ENCODE data around the gene RYR2.

The RYR2 gene

DNA sequence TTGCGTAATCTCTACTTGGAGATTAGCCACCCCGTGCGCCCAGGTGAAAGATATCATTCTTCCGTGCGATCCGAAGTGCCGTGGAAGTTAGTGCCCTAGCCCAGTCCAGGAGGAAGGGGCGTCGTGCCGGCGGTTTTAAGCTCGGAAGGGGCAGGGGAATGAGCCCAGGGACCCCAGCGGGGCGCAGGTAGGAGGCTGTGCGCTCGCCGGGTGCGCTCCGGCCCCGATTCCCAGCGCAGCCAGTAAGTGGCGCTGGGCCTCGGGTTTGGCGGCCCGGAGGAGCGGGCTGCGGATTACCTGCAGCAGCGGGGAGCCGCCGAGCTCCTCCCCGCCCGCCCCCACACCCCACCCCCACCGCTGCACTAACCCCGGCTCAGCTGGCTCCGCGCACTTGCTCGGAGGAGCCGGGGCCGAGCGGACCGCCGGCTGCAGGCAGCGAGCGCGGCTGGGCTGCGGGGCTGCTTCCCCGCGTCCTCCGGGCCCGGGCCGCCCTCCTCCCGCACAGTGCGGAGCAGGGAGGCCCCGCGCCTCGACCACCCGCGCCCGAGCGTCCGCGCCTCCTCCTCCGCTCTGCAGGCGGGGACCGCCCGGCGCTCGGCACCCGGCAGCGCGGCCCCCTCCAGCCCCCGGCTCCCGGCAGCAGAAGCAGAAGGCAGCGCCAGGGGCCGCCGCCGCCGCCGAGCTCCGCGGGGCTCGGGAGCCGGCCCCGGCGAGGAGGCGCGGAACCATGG lies at the start of gene RYR2:
Gene RYR2 (plus strand): TSS at position 390 of the 731 bp plus-strand sequence. CDS start 338 bp downstream, at position 728.
- peak; percentile 24 for DNase-seq

DNA sequence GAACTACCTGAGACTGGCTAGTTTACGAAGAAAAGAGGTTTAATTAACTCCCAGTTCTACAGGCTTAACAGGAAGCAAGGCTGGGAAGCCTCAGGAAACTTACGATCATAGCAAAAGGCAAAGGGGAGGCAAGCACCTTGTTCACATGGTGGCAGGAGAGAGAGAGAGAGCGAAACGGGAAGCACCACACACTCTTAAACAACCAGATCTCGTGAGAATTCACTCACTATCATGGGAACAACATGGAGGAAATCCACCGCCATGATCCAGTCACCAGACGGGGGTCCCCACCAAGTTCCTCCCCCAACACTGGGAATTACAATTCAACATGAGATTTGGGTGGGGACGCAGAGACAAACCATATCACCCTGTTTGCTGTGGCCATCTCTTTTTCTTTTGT lies 49.5 kb upstream of the RYR2 start:
- no peak for DNase-seq

DNA sequence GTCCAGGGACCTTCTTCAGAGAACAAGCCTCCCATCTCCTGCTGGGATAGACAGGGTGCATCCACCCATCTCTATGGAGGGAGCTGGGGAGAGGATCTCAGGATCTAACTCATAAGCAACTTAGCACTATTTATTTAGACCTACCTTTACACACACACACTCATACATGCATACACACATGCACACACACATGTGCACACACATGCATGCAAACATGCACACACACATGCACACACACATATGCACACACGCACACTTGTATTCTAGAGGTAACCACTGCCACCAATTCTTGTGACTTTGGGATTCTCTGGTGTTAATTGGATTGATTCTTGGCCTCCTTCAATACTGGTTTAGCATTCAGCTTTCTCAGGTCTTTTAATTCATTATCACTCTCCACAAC lies 47.5 kb upstream of the RYR2 start:
- no peak for DNase-seq

DNA sequence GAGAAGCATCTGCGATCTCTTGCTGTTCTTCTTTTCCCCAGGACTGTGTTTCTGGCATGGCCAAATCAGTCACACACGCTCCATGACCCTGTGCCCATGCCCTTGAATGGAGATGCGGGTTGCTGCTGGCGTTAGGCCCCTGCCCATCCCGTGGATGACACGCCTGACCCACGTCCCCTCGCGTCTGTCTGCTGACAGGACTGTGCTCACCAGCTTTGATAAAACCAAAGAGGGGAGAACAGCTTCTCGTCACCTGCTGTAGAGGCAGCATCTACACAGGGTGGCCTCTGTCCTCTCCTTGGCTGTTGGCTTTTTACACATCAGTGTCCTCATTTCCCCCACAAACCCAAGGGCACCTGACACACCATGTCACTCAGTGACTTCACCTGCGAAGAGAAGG lies 44.6 kb upstream of the RYR2 start:
- no peak for DNase-seq

DNA sequence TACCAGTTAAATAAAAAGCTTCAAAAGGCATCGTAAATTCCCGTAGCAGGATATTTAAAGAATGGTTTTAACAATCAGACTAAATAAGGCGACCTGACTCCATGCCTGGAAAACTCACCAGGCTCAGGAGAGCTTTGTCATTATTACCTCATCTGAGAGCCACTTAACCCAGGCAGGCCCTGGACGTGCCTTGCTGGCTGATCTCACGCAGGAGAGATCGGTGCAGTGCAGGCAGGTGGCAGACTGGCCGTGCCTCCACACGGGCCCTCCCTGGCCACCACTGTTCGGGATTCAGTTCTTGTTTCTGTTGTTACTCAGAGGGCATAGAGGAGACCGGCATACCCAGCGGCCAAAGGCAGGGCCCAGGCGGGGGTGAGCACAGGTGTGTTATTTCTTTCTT lies 44.1 kb upstream of the RYR2 start:
- DNase-seq: peak; percentile 62

DNA sequence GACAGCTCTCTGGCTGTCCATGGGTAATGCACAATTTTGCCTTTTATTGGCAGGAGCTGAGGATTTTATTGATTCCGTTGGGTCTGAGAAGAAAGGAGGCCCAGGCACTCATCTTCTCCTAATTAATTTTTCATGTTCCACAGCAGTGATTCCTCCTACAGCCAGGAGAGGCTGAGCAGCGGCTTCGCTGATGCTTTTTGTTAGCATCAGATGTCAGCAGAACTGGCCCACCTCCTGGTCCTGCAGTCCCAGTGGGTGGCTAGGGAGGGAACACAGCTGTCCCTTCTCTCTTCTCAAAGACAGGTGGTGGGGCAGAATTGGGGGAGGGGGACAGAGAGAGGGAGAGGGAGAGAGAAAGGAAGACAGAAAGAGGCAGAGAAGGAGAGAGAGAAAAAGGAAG lies 43.4 kb upstream of the RYR2 start:
- DNase-seq: no peak

DNA sequence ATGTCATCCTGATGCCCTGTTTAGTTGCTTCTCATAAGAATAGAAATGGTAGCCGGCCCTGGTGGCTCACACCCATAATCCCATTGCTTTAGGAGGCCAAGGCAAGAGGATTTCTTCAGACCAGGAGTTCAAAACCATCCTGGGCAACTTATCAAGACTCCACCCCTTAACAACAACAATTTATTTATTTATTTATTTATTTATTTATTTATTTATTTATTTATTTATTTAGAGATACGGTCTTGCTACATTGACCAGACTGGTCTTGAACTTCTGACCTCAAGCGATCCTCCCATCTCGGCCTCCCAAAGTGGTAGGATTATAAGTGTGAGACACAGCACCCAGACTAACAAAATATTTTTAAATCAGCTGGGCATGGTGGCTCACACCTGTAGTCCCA lies 41.8 kb upstream of the RYR2 start:
- no peak for DNase-seq

DNA sequence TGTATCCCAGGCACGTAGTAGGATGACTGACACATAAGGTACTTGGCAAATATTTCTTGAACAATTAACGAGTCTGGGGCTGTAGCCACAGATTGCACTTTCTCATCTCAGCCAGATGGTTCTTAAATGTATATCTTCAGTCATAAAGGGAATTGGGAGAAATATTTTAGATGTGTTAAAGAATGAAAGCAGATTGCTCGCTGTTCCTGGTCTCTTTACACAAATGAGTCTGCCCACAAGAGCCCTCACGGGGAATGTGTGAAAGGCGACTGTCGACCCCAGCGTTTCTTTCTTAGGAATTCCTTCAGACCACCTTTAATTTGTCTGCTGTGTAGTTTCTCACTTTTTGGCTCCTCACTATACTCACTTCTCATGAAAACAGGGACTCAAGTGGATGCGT lies 38.5 kb upstream of the RYR2 start:
- DNase-seq: no peak

DNA sequence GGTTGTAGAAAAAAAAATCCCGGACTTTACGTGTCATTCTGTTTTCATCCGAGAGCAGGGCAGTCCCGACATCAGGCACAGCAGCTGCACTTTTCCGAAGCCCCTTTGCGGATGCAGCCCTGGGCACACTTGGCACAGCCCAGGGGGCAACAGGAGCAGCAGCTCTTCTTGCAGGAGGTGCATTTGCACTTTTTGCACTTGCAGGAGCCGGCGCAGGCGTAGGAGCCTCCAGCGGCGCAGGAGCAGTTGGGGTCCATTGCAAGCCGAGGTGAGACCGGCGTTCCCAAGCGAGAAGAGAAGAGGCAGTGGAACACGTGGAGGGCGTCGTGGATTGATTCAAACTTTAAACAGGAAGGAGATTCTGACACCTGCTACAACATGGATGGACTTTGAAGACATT lies 37.9 kb upstream of the RYR2 start, which contains the start of gene MT1HL1:
Gene MT1HL1 (minus strand): TSS at position 326 of the 400 bp plus-strand sequence. CDS start 69 bp downstream, at position 257.
- DNase-seq: no peak

DNA sequence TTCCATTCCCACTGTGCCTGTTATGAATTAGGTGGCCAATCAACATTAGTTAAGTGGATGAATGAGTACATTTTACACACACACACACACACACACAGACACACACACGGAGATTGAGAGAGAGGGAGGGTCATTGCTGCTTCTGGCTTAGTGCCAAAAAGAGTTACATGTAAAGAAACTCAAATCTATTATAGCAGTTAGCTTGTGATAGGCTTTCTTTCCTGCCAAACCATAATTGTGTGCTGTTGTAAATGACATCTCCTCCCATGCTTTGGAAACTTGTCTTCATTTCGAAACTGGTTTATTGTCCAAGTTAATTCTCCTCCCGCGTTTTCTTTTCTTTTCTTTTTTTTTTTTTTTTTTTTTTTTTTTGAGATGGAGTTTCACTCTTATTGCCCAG lies 36.3 kb upstream of the RYR2 start:
- DNase-seq: no peak

DNA sequence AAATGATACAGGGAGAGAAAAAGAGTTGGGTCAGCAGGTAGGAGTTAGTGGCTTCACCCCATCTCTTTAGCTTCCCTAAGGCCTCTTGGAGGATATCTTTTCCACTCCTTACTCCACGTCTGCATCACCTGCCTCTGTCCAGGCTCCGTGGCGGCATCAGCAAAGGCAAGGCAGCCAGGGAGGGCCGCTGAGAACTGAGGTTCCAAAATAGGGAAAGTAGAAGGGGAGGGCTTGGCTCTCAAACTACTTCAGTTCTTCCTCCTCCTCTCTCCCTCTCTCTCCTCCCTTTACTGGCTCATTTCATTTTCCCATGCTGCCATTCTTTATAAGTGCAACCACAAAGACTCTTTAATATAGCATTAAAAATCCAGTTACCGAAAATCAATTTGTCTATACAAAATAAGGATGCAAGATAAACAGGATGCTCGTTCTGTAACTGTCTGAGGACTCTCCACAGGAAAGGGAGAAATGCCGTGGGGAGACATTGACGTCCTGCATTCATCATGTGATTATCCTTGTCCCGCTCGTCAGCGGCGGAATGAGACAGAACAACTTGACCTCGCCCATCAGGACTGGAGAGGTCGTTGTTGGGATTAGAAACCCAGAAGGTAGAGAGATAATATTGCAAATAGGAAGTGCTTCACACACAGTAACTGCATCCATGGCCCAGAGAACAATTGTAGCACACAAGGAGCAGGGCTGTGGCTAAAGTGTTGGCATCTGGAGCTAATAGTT lies 34.7 kb upstream of the RYR2 start:
- DNase-seq: no peak

DNA sequence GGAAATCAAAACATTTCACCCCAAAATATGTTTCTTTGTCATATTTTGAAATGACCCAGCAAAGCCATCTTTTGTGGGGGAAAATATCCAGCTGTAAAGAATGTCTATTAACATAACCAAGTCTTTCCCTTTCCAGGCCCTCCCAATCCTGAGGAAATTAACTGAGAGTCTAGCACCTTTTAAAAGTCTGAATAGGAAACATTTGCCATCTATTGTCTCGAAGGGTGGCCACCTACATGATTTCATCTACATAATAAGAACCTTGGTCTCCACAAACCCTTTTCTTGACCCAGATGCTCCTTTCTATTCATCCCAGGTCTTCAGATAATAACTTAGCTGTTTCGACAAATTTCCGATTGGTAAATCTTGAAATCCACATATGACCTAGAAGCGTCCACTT lies 32.4 kb upstream of the RYR2 start:
- no peak for DNase-seq

DNA sequence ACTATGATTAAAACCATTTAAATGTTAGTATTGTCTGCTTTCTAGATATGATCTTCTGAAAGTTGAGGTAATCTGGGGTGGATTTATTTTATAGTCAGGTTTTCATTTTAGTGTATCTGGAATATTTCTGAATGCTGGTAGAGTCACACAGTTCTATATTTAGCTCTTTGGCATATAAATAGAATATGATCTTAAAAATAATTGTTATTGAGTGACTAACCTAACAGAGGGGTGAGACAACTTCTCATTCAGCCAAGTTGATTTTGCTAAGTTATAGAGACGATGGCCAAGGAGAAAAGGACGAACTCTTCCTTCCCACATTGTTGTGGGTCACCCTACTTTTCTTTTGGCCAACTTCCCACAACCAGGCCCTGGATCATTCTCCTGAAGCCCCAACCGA lies 30.6 kb upstream of the RYR2 start:
- no peak for DNase-seq

DNA sequence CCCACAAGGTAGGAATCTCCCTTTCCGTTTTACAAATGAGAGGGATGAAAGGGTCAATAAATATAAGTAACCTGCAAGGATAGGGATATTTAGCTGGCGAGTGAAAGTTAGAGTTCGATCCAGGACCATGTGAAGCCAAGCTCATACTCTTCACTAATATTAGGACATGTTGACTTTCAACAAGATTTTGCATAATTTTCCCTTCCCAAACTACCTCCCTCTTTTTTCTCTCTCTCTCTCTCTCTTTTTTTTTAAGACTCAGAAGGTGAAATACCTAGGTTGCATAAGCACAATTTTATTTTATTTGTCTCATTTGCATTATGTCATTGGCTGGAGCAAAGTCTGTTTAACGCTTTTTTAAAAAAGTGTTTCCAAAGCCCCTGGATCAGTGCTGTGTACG lies 29.6 kb upstream of the RYR2 start:
- no peak for DNase-seq

DNA sequence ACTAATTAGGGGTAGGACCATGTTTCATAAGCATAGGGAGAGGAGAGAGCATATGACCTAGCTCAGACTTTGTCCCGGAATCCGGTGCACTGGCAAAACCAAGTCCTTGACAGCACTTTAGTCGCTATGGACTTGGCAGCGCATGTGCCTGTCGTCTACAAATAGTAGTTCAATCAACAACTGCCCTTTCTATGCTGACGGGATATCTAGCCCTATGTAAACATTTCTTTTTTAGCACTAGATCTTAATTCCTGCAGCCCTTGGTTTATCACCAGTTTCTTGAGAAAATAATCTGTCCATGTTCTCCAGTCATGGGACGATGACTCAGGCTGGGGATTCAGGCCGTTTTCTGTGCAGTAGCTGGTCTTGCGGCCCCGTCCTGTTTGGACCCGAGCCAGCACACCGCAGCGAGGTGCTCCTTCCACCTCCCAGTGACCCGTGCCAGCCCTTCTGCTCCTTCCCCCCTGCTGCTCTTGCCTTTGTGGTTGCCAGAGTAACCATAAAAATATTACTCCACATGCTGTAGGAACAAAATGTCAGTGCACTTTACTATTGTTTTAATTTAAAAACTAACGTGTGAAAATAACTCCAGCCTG lies 29.1 kb upstream of the RYR2 start:
- no peak for DNase-seq

DNA sequence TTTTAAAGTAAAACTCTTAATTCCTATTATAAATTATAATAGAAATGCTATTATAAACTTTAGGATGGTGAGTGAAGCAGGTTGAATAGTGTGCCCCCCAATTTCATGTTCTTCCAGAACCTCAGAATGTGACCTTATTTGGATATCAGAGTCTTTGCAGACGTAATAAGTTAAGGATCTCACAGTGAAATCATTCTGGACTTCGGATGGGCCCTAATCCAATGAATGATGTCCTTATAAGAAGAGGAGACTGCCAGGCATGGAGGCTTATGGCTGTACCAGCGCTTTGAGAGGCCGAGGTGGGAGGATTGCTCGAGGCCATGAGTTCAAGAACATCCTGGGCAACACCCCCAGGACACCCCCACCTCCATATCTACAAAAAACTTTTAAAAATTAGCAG lies 28.4 kb upstream of the RYR2 start:
- no peak for DNase-seq

DNA sequence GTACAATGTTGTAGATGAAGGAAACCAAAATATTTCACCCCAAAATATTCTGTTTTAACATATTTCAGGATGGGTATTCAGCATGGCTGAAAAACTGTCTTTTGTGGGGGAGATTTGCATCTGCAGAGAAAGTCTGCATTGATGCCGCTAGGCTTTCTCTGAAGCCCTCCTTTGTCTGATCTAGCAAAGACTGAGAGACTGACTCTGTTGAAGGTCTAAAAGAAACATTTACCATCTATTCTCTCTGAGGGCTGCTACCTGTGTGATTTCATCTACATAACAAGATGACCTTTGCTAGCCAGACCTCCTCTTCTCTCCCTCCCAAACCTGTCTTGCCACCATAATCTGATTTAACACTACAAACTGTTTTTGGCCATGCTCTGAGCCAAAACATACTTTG lies 25.4 kb upstream of the RYR2 start:
- no peak for DNase-seq

DNA sequence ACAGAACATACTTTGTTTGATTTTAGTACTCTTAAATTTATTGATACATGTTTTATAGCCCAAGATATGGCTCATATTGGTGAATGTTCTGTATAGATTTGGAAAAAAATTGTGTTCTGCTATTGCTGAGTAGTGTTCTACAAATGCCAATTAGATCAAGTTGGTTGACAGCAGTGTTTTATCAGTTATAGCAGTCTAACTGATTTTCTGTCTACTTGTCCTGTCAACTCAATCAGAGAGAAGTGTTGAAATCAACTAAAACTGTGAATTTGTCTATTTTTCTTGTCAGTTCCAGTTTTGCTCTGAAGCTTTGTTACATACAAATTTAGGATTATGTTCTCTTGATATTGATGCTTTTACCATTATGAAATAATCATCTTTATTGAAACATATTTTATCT lies 23.1 kb upstream of the RYR2 start:
- DNase-seq: no peak

DNA sequence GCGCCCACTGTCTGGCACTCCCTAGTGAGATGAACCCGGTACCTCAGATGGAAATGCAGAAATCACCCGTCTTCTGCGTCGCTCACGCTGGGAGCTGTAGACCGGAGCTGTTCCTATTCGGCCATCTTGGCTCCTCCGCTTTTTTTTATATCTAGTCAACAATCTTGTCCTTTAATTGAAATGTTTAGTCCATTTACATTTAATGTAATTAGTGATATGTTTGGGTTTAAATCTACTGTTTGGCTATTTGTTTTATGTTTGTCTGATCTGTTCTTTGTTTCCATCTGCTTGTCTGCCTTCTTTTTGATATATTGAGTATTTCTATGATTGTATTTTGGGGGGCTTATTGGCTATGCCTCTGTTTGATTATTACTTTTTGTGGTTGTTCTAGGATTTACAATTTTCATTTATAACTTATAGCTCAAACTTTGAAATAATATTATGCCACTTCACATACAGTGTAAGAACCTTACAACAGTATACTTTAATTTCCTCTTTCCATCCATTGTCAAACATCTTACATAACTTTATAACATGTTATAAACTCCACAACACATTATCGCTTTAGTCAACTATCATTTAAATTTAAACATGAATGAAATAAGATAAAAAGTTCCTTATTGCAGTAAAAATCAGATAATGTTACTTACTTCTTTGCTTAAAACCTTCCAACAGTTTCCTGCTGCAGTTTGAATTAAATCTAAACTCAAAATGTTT lies 16.5 kb upstream of the RYR2 start:
- DNase-seq: no peak

DNA sequence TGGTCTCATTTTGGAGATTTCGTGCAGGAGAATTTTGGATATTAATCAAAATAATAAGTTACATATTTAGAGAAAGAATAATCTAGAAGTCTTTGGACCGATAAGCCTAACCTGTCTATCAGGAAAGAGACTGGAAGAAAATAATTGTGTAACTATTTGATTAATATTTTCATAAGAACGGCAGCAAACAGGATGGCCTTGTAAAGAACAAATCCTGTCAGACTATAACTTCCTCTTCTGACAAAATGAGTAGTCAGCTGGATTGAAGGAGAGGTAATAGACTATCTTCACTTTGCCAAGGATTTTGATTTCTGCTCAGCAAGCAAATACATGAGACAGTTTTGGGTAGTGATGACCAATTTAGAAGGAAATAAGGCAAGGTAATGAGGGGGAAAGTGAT lies 12.7 kb upstream of the RYR2 start:
- no peak for DNase-seq

DNA sequence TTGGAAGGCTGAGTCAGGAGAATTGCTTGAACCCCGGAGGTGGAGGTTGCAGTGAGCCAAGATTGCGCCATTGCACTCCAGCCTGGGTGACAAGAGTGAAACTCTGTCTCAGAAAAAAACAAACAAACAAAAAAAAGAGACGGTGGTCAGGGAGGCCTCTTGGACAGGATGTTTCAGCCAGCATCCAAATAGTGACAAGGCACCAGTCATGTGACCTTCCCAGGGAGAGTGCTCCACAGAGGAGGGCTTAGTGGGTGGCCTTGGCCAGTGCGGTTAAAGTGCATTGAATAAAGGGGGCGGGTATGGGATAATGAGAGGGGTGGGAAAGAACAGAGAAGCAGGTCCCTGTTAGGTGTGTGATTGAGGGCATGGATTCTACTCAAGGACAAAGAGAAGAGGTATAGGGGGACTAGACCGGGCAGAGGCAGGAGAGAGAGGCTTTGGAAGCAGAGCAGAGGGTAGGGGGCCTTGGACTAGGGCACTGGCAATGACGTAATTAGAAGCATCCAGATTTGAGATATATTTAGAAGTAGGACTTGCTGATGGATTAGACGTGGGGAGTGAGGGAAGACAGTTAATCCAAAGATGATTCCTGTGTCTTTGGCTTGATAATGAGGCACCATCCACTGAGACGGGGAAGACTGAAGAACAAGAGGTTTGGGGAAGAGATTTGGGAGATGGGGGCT lies 12.0 kb upstream of the RYR2 start:
- DNase-seq: no peak

DNA sequence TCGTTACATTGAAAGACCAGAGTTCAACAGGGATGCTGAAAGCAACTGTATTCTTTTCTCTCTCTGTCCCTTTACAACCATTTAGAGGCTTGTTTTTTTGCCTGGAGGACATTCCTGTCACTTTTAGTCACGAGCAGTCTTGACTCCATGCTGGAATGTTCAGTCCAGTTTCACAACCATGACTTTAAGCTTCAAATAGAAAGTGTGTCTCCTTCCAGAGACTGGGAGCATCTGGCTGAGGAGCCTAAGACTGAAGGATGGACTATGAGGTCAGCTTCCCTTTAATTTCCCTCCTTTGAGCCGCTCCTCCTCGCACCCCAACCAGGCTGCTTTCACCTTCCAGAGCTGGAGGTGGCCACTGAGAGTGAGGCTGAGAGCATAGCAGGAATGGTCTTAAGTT lies 10.5 kb upstream of the RYR2 start:
- DNase-seq: no peak

DNA sequence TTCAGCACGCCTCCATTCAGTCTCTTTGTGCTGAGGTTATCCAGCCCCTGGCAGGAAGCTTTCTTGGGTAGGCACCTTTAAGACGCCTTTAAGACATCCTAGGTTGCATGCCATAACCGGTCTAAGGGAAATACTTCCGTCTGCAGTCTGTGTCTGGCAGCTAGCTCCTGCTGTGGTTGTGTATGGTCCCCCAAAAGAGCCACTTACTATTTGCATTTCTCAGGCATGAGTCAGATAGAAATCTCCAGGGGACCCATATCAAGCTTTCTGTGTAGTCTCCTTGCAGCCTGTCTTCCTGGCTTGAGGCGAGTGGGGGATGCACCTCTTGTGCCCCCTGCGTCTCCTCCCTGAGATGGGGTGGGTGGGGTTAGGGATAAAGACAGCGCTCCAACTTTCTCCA lies 10.0 kb upstream of the RYR2 start:
- no peak for DNase-seq

Data from NCI-H510A (cell line).